Fibroblast of the conjunctiva (primary cell): ENCODE measurements around the gene SUSD6.
A peak's percentile ranks its signal among the peaks of the same experiment; 100 is the strongest.
"Not testable (repeated sequence)": the region's sequence is repeated elsewhere in the genome, so short reads cannot be mapped to it uniquely, and the experiment has no call there.

ENCODE experiments used
- DNase-seq: peaks from one replicate; pipeline ENCODE4 v3.0.0-alpha.2; 2010; ENCODE audit warnings: low read depth

The SUSD6 gene

GRCh38 chr14:69715725-69716477 is 104.5 kb downstream of the SUSD6 start:
- peak; percentile 79 for DNase-seq

- peak; percentile 71 for DNase-seq
These were observed 105.2 kb downstream of the SUSD6 start for GRCh38 chr14:69716478-69717187.

GRCh38 chr14:69718614-69719013 is 107.2 kb downstream of the SUSD6 start:
- DNase-seq = not testable (repeated sequence)

DNA sequence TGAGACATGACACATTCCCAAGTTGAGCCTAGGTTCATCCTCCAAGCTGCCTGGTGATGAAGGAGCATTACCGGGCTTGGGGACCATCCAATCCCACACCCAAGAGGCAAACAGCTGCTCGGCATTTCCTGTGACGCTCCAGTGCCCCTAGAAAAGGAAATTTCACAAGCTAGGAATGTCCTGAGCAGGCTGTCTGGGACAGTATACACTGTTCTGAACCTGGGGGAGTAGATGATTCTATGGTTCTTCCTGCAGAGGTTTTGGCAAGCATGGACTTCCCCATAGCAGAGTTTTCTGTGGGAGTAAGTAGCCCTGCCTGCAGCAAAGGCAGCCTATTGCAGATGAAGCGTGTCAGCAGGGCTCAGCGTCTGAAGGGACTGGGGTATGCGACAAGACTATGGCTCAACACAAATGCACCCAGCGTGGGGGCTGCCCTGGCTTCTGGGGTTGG is 108.1 kb downstream of the SUSD6 start:
- DNase-seq = peak; percentile 57

DNA sequence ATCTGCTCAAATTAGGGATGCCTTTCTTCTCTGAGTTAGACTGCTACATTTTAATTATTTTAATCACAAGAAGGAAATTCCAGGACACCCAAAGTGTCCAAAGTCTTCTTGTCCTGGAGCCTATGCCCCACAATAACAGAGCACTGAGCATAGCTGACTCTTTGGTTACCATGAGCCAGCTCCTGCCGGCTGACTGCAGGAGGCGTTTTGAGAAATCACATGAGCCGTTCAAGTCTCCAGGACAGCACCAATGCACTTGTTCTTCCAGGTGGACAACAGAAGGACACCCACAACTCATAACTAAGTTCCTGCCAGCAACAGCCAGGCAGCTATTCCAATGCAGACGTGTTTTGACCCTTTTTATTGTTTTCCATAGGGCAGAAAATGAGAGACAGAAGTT is 109.5 kb downstream of the SUSD6 start:
- no peak for DNase-seq

DNA sequence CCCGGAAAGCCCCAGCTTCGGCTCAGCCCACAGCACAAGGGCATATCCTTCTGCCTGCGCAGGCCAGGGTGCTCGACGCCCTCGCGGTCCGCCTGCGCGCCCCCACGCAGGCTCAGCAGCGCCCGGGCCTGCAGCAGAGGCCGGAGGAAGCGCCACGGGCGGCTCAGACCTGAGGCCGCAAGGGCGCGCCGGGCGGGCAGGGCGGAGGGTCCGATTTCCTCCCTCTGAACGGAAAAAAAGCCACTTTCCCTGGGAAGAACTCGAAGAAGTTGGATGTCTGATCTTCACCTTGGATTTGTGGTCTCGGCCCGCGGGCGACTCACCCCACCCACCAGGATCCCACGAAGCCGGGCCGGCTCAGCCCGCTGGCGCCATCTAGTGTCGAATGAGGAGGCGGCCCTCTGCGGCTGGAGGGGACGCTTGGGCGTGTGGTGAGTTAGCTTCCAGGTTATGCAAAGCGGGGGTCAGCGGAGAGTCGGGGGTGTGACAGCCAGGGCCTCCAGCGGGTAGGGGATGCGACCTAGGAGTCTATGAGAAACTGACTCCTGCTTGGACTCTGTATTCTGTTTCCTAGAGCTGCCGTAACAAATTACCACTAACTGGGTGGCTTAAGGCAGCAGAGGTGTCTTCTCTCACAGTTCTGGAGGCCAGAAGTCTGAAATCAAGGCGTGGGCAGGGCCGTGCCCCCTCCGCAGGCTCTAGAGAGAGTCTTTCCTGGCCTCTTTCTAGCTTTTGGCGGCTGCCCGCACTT is 115.5 kb downstream of the SUSD6 start:
- DNase-seq = peak; percentile 35

DNA sequence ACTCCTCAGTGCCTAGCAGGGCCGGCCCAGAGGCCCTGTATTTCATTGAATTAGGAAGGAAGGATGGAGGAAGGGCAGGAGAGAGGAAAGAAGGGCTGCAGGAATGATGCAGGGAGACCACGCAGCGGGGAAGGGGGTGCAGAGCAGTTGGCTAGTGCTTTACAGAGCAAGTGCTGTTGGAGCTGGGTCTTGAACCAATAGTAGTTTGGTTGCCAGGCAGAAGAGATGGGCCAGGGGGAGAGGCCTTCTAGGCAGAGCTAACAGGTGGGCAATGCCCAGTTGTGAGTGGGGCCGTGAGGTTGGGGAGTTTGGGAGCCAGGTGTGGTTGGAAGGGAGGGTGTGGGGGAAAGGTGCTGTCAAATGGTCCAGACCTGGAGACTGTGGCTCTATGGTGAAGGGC is 116.5 kb downstream of the SUSD6 start:
- DNase-seq = no peak

- DNase-seq = not testable (repeated sequence)
These were observed 120.7 kb downstream of the SUSD6 start for GRCh38 chr14:69731919-69732598.

DNA sequence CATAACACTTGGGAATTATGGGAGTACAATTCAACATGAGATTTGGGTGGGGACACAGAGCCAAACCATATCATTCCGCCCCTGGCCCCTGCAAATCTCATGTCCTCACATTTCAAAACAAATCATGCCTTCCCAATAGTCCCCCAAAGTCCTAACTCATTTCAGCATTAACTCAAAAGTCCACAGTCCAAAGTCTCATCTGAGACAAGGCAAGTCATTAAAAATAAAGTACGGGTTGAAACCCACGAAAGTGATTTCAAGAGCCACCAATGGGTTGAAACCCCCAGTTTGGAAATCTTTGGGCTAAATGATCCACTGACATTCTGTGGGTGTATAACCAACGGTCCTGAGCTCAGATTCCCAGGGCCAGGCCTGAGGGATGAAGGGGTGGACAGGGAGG is 125.0 kb downstream of the SUSD6 start:
- DNase-seq = not testable (repeated sequence)

- DNase-seq = no peak
These were observed 129.7 kb downstream of the SUSD6 start for GRCh38 chr14:69741055-69741454.

GRCh38 chr14:69749956-69750355 is 138.6 kb downstream of the SUSD6 start:
- DNase-seq = no peak

- DNase-seq = no peak
These were observed 139.1 kb downstream of the SUSD6 start for GRCh38 chr14:69750495-69750894.

- DNase-seq = no peak
These were observed 141.4 kb downstream of the SUSD6 start for GRCh38 chr14:69752773-69753172.

DNA sequence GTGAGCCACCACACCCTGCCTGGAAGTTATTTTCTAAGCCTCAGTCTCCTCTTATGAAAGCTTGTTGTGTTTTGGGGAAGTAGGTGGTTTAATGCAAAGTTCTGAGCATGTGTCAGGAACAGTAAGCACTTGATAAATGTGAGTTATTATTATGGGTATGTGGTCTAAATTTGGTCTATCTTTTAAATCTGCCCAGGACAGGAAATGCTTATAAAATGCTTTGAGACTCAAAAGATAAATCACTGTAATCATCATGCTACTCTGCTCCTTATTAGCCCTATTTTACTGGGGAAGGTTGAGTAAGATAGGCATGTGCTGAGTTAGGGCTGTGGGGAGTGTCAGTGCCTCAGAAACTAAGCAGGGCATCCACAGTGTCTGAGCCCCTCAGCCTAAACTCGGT is 142.5 kb downstream of the SUSD6 start:
- DNase-seq = no peak

- DNase-seq = no peak
These were observed 143.1 kb downstream of the SUSD6 start for GRCh38 chr14:69754487-69754886.

GRCh38 chr14:69755296-69755695 is 143.9 kb downstream of the SUSD6 start:
- no peak for DNase-seq

GRCh38 chr14:69755784-69756183 is 144.4 kb downstream of the SUSD6 start:
- DNase-seq = no peak

DNA sequence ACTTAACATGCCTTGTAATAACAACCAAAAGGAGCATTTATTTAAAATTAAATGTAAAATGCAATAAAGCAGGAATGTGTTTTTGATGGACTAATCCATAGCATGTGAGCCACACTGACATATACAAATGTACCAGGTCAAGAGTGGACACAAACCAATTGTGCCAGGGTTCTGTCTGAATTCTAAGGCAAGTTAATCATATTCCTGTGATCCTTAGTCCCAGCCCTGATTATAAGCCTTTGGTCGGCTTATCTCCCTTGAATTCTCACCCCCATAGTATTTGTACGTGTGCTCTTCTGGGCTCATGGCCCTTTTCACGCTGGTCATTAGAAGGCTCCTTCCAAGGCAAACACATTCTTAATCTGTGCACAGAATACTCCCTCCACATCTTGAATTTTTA is 144.9 kb downstream of the SUSD6 start:
- DNase-seq = no peak

DNA sequence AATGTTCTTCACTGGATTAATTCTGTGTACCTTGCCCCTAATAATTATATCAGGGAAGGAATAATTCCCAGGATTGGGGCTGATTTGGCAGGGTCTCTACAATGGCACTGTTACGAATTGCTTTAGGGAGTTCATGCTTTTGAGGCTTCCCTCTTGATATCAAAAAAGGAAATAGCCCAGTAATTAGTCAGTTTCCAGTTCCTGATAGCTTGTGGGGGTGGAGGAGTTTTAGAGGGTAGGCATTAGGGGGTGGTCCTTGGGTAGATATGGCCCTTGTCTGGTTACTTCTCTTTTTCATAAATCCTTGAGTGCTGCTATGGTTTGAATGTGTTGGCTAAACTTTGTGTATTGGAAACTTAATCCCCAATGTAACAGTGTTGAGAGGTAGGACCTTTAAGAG is 149.4 kb downstream of the SUSD6 start:
- no peak for DNase-seq

GRCh38 chr14:69763761-69764510 is 152.5 kb downstream of the SUSD6 start:
- no peak for DNase-seq
